ENCODE data around the gene DUOX1. TPM values are rescaled to one million over a fixed set of nuclear protein-coding genes. Genes with fewer than 3 reads are reported as not detected.
A peak's percentile ranks its signal among the peaks of the same experiment; 100 is the strongest.

The DUOX1 gene
- total and polyA plus RNA-seq, 9 of the 15 experiments (the other 6 are each of a cell fraction or from before 2014, with no cell fraction given), result 0.01 to 0.22 (median 0.01) TPM; not detected in 6

- TF ChIP-seq CTCF (IDR thresholded peaks at IDR 0.05 in 2 of 3, conservative IDR thresholded peaks at IDR 0.05 in 1 of 3; ENCODE audit: insufficient read depth in 2 of 3, low read depth in 1 of 3, low read length in 3 of 3) (no peak), RNF219 (CRISPR knock-in tag; IDR thresholded peaks at IDR 0.05) (no peak), MGA (IDR thresholded peaks at IDR 0.05) (no peak), BACH1 (tag; IDR thresholded peaks at IDR 0.05) (0 out of 2 replicates have a peak, but pooled peaks have one; percentile 57), HOMEZ (CRISPR knock-in tag; IDR thresholded peaks at IDR 0.05) (no peak), FOXK2 (conservative IDR thresholded peaks at IDR 0.05 in 1 of 2, IDR thresholded peaks at IDR 0.05 in 1 of 2; ENCODE audit: low read depth in 2 of 2) (peak in 1 of 2 experiments; percentile 85; a peak in 2 of 4 replicates), HMG20A (CRISPR knock-in tag; conservative IDR thresholded peaks at IDR 0.05) (no peak)
Observed at GRCh38 chr15:45200799-45201556, 71.2 kb downstream of the DUOX1 start (continued).
